SH-SY5Y (cell line): ENCODE results near the gene PPP1R14D.

Experiments
- GATA2 ChIP-seq: IDR thresholded peaks from 2 replicates; pipeline ENCODE4 v1.6.1; 2011; ENCODE audit warnings: mild to moderate bottlenecking, low read depth, low read length
- GATA3 ChIP-seq: IDR thresholded peaks from 2 replicates; pipeline ENCODE4 v1.6.1; 2011; ENCODE audit warnings: low read depth, mild to moderate bottlenecking, low read length, moderate library complexity

DNA sequence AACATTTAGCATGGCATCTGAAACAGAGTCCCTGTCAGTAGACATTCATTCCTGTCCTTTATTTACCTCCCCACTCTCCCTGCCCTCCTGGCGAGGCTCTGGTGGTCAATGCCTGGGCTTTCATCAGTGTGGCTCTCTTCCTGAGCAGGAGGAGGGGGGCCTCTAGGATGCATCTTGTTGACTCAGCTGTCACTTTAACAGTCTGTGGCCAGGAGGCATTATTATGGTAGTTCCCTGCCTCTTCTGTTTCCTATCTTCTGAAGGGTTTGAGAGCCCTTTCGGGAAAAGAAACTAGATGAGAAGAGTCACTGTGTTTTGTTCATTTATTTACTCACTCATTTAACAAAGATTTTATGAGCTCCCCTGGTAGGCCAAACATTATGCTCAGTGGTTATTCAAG, 2.4 kb upstream of the PPP1R14D start:
- TF ChIP-seq GATA2, result no peak
- TF ChIP-seq GATA3, result no peak
